OCI-LY7 (cell line): Measurements from ENCODE around the gene PHPT1. TPM values are rescaled to one million over a fixed set of nuclear protein-coding genes. Genes with fewer than 3 reads are reported as not detected.

Experiments
- BruUV-seq: library from RNA; stranded (reverse); fragments of 400-500 nt; replicated peaks from 2 replicates; lab custom pipeline; 2021; lab: Mats Ljungman, UMichigan
- CTCF ChIA-PET: fragments of 300-600 bp; sonication (Branson Sonifier 250); formaldehyde crosslinking; loops from one replicate; lab custom pipeline; 2022; ENCODE audit warnings: antibody characterized with exemption; ENCODE audit not compliant: unreplicated experiment; lab: Charles Lee
- POLR2A ChIA-PET: fragments of 300-600 bp; sonication (Branson Sonifier 250); formaldehyde crosslinking; loops from one replicate; lab custom pipeline; 2022; ENCODE audit warnings: antibody characterized with exemption; lab: Charles Lee
- DNase-seq: peaks from one replicate; pipeline ENCODE4 v3.0.0-alpha.2; 2015; ENCODE audit warnings: low spot score
- H2AFZ ChIP-seq: fragments of 200-600 bp; sonication (generic), shearing (Covaris generic); 2 replicates; pipeline ENCODE4 v1.6.1; 2014; ENCODE audit warnings: mild to moderate bottlenecking, antibody characterized with exemption, low read length, moderate library complexity
- H3K27ac ChIP-seq: fragments of 200-600 bp; sonication (generic); 2 replicates; pipeline ENCODE4 v1.5.1; 2014; ENCODE audit warnings: mixed run types, low read depth, mild to moderate bottlenecking, moderate library complexity, low read length, inconsistent platforms; ENCODE audit not compliant: poor library complexity, severe bottlenecking
- H3K36me3 ChIP-seq: fragments of 200-600 bp; sonication (generic); 2 replicates; pipeline ENCODE4 v1.6.1; 2014; ENCODE audit warnings: mild to moderate bottlenecking, antibody characterized with exemption, low read length, moderate library complexity, mixed read lengths; ENCODE audit not compliant: insufficient read depth
- H3K4me1 ChIP-seq: fragments of 200-600 bp; sonication (generic); 2 replicates; pipeline ENCODE4 v1.5.1; 2014; ENCODE audit warnings: mild to moderate bottlenecking, low read length; ENCODE audit not compliant: insufficient read depth, poor library complexity, severe bottlenecking
- H3K4me2 ChIP-seq: fragments of 200-600 bp; sonication (generic); 2 replicates; pipeline ENCODE4 v1.6.1; 2014; ENCODE audit warnings: mild to moderate bottlenecking, low read length
- H3K4me3 ChIP-seq: fragments of 200-600 bp; sonication (generic); 2 replicates; pipeline ENCODE4 v1.5.1; 2014; ENCODE audit warnings: mild to moderate bottlenecking, low read depth, low read length; ENCODE audit not compliant: poor library complexity, severe bottlenecking
- H3K79me2 ChIP-seq: fragments of 200-600 bp; sonication (generic); 2 replicates; pipeline ENCODE4 v1.6.1; 2016; ENCODE audit warnings: low read depth, mild to moderate bottlenecking, low read length, moderate library complexity, mixed read lengths; ENCODE audit not compliant: insufficient read depth
- H3K9me2 ChIP-seq: fragments of 200-600 bp; sonication (generic); 2 replicates; pipeline ENCODE4 v1.6.1; 2016; ENCODE audit warnings: mild to moderate bottlenecking, low read length, mixed read lengths; ENCODE audit not compliant: insufficient read depth
- H3K9me3 ChIP-seq: fragments of 200-600 bp; sonication (generic); 2 replicates; pipeline ENCODE4 v1.6.1; 2014; ENCODE audit warnings: mild to moderate bottlenecking, mixed run types, low read length, mixed read lengths
- H4K20me1 ChIP-seq: fragments of 200-600 bp; sonication (generic); 2 replicates; pipeline ENCODE4 v1.6.1; 2014; ENCODE audit warnings: mild to moderate bottlenecking, antibody characterized with exemption, low read length, moderate library complexity, mixed read lengths; ENCODE audit not compliant: insufficient read depth
- CTCF ChIP-seq: fragments of 200-600 bp; sonication (generic); conservative IDR thresholded peaks from 2 replicates; pipeline ENCODE4 v1.5.1; 2014; ENCODE audit warnings: mild to moderate bottlenecking, antibody characterized with exemption, low read length, moderate library complexity, mixed read lengths
- EZH2phosphoT487 ChIP-seq: fragments of 200-600 bp; sonication (generic); IDR thresholded peaks from 2 replicates; pipeline ENCODE4 v1.6.1; 2018; ENCODE audit warnings: low read depth, borderline replicate concordance, mild to moderate bottlenecking, mixed run types, antibody characterized with exemption, low read length, moderate library complexity, mixed read lengths
- intact Hi-C: fragments of 100-400 bp; cut with micrococcal nuclease; formaldehyde crosslinking; loops from one replicate; pipeline ENCODE4 v1.10.0; 2022; ENCODE audit not compliant: unreplicated experiment
- total RNA-seq, 2 experiments: library from RNA; depleted of rRNA in 1 of 2; stranded (reverse); fragments of >200 nt in 1 of 2; shearing (Covaris generic) in 1 of 2; gene quantifications; 2 replicates each; pipeline ENCODE4 v1.2.3, GENCODE V29; 2014 to 2022

PHPT1 gene
- total RNA-seq, 2 experiments from 2014 or later, result 49.9 to 56.9 TPM

GRCh38 chr9:136858844-136859757 is 9.9 kb downstream of the PHPT1 start:
- no TSS peak for BruUV-seq
- no peak for TF ChIP-seq EZH2phosphoT487
- no peaks in the 10 kb centered on the region for H3K9me2 ChIP-seq
- no peak overlapping the region for H3K27ac ChIP-seq
- H3K4me1 ChIP-seq, result no peaks in the 10 kb centered on the region
- H3K36me3 ChIP-seq, result peaks cover 28% of the 10 kb centered on the region
- H3K79me2 ChIP-seq, result no peaks in the 10 kb centered on the region
- H2AFZ ChIP-seq, result no peak overlapping the region
- no peaks in the 10 kb centered on the region for H4K20me1 ChIP-seq
- DNase-seq, result no peak
- no peak overlapping the region for H3K4me3 ChIP-seq
- CTCF ChIA-PET, result no interaction called here
- intact Hi-C loops, result no loop called here
- H3K4me2 ChIP-seq, result no peak overlapping the region
- POLR2A ChIA-PET, result no interaction called here
- no peaks in the 10 kb centered on the region for H3K9me3 ChIP-seq

DNA sequence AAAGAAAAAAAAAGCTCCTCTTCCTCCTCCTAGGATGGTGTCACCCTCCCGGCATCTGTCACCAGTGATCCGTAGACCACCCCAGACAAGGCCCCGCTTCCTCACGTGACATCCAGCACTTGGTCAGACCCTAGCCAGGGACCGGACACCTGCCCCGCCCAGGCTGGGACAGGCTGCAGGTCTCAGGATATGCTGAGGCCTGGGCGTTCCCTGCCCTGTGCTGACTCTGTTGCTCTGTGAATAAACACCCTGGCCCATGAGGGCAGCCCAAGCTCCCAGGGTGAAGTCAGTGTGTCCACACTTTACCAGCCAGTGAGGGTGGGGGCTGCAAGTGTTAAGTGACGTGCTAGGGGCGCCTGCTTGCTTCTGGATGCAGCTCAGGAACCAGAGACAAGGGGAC is 11.3 kb downstream of the PHPT1 start:
- Histone ChIP-seq H4K20me1 (no peaks in the 10 kb centered on the region), H3K36me3 (peaks cover 30% of the 10 kb centered on the region), H3K27ac (no peak overlapping the region), H3K9me3 (no peaks in the 10 kb centered on the region), H3K9me2 (no peaks in the 10 kb centered on the region), H3K4me3 (no peak overlapping the region), H3K4me1 (peaks cover 8% of the 10 kb centered on the region), H3K79me2 (peaks cover 12% of the 10 kb centered on the region), H2AFZ (no peak overlapping the region), H3K4me2 (no peak overlapping the region)
- TF ChIP-seq EZH2phosphoT487 (no peak), CTCF (no peak)
- no peak for DNase-seq
- BruUV-seq, result no TSS peak
- POLR2A ChIA-PET, result no interaction called here
- CTCF ChIA-PET, result no interaction called here
- intact Hi-C loops, result no loop called here

DNA sequence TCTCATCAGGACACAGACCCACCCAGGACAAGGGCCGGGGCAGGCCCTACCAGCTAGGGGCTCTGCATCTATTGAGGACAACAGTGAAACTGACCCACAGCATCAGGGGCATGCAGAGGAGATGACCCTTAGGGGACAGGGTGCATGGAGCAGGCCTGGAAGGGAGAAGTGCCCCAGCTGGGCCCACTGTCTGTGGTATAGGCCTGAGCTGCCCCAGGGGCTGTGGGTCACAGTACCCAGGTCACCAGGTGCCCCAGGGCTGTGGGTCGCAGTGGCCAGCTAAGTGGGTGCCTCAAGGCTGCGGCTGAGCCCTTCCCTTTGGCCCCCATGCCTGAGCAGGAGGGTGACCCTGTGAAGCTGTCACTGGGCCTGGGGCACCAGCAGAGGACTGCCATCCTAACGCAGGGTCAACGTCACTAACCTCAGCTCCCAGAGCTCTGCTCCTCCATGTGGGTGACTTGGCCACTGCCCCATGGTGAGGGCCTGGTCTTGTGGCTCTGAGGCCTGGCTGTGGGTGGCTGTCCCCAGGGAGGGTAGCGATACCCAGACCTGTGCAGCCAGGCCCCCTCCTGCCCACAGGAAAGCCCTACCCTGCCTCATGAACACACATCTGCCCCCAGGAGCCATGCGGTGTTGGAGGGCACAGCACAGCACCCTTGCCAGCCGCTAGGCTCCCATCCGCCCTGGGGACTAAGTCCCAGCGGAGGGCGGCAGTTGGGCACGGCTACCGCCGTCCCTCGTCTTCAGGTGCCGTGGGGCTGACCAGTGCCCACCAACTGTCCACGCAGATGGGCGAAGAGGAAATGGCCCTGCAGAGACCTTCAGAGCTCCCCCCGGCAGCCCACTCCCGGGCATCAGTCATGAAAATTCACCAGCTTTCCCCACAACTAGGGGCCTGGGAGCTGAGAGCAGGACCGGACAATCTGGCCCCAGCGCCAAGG is 12.0 kb downstream of the PHPT1 start:
- Histone ChIP-seq H3K9me3 (no peaks in the 10 kb centered on the region), H3K36me3 (peaks cover 30% of the 10 kb centered on the region), H4K20me1 (no peaks in the 10 kb centered on the region), H3K9me2 (no peaks in the 10 kb centered on the region), H3K4me3 (no peak overlapping the region), H3K27ac (no peak overlapping the region), H3K79me2 (peaks cover 13% of the 10 kb centered on the region), H2AFZ (no peak overlapping the region), H3K4me1 (peaks cover 8% of the 10 kb centered on the region), H3K4me2 (no peak overlapping the region)
- POLR2A ChIA-PET, result no interaction called here
- no peak for DNase-seq
- CTCF ChIA-PET, result no interaction called here
- BruUV-seq, result no TSS peak
- intact Hi-C loops, result no loop called here
- TF ChIP-seq EZH2phosphoT487 (no peak), CTCF (no peak)
